ENCODE results near the gene SEMA3A.

- TF ChIP-seq CTCF (IDR thresholded peaks at IDR 0.05) = no peak
- TF ChIP-seq POLR2A (IDR thresholded peaks at IDR 0.05) = no peak
Measured at GRCh38 chr7:84125654-84126053, 68.9 kb downstream of the SEMA3A start.

All from heart left ventricle (tissue), 13 donors.